ENCODE measurements around the gene PSAP.

DNA sequence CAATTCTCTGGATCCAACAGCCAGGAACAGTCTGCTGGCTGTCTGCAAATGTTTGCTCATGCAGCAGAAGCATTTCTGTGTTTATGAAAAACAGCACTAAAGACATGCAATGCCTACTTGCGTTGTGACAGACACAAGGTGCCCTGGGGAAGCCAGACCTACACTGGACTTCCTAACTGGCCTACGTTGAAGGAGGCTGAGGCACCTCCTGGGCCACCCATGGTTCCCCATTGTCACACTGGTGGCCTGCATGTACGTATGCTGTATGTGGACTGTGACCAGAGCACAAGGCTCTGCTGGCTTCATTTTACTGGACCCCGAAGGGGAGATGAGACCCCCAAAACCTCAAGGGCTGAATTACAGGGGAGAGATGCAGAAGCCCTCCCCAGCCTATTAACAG is 27.7 kb downstream of the PSAP start:
- TF ChIP-seq, protein P1, sequence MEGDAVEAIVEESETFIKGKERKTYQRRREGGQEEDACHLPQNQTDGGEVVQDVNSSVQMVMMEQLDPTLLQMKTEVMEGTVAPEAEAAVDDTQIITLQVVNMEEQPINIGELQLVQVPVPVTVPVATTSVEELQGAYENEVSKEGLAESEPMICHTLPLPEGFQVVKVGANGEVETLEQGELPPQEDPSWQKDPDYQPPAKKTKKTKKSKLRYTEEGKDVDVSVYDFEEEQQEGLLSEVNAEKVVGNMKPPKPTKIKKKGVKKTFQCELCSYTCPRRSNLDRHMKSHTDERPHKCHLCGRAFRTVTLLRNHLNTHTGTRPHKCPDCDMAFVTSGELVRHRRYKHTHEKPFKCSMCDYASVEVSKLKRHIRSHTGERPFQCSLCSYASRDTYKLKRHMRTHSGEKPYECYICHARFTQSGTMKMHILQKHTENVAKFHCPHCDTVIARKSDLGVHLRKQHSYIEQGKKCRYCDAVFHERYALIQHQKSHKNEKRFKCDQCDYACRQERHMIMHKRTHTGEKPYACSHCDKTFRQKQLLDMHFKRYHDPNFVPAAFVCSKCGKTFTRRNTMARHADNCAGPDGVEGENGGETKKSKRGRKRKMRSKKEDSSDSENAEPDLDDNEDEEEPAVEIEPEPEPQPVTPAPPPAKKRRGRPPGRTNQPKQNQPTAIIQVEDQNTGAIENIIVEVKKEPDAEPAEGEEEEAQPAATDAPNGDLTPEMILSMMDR (conservative IDR thresholded peaks at IDR 0.05; ENCODE audit: low read length): no peak
- no peak for TF ChIP-seq EZH2phosphoT487 (IDR thresholded peaks at IDR 0.05; ENCODE audit: borderline replicate concordance)
